Natural killer cell treated with Interleukin-12 subunit alpha and Interleukin-12 subunit beta and Interleukin-15 and Interleukin-18, amount 100 ng/mL, for 72 hours (primary cell): Measurements from ENCODE around the gene NTM. TPM values are rescaled to one million over a fixed set of nuclear protein-coding genes. Genes with fewer than 3 reads are reported as not detected.

Experiments
- ATAC-seq, 2 donors: fragments of 150-1000 bp; cut with Tn5 transposase in 1 of 2; sonication (Bioruptor Pico), chemical (Tn5 transposase) in 1 of 2; 2 replicates each; pipeline ENCODE4 v1.10.0; 2021
- DNase-seq: peaks from one replicate; pipeline ENCODE4 v3.0.0; 2022; ENCODE audit warnings: low spot score
- H3K27ac Mint-ChIP-seq, 2 donors: 1 replicate in 1 of 2; 2 replicates in 1 of 2; pipeline ENCODE4 v1.8.0; 2022; ENCODE audit warnings: mixed read lengths in 2 of 2, mild to moderate bottlenecking in 1 of 2, moderate library complexity in 1 of 2
- H3K27me3 Mint-ChIP-seq, 2 donors: 1 replicate in 1 of 2; 2 replicates in 1 of 2; pipeline ENCODE4 v1.8.0; 2022; ENCODE audit warnings: mixed read lengths in 2 of 2
- H3K36me3 Mint-ChIP-seq: one replicate; pipeline ENCODE4 v1.8.0; 2022; ENCODE audit warnings: mixed read lengths
- H3K4me1 Mint-ChIP-seq, 2 donors: 1 replicate in 1 of 2; 2 replicates in 1 of 2; pipeline ENCODE4 v1.8.0; 2022; ENCODE audit warnings: low read depth in 2 of 2, mixed read lengths in 2 of 2, mild to moderate bottlenecking in 1 of 2
- H3K4me3 Mint-ChIP-seq: one replicate; pipeline ENCODE4 v1.8.0; 2022; ENCODE audit warnings: mixed read lengths
- H3K9me3 Mint-ChIP-seq: 2 replicates; pipeline ENCODE4 v1.8.0; 2022; ENCODE audit warnings: mixed read lengths
- total RNA-seq, 2 donors: library from RNA; stranded (reverse); gene quantifications; one replicate each; pipeline ENCODE4 v1.2.3, GENCODE V29; 2022

Gene NTM
- total RNA-seq, 2 donors from 2014 or later = not detected

GRCh38 chr11:132072044-132072857, 701.8 kb downstream of the NTM start:
- no peak for ATAC-seq
- no peak overlapping the region for H3K4me3 Mint-ChIP-seq
- no peaks in the 10 kb centered on the region for H3K36me3 Mint-ChIP-seq
- no peak for DNase-seq
- H3K27me3 Mint-ChIP-seq = no peaks in the 10 kb centered on the region
- H3K9me3 Mint-ChIP-seq = peaks cover 5% of the 10 kb centered on the region
- H3K27ac Mint-ChIP-seq = no peak overlapping the region
- H3K4me1 Mint-ChIP-seq = no peaks in the 10 kb centered on the region

GRCh38 chr11:132072858-132073211, 702.4 kb downstream of the NTM start:
- Mint-ChIP-seq H3K36me3 (no peaks in the 10 kb centered on the region), H3K9me3 (peaks cover 4% of the 10 kb centered on the region), H3K4me1 (no peaks in the 10 kb centered on the region), H3K27ac (no peak overlapping the region), H3K27me3 (no peaks in the 10 kb centered on the region), H3K4me3 (no peak overlapping the region)
- ATAC-seq (no peak), DNase-seq (no peak)

GRCh38 chr11:132073787-132074186, 703.4 kb downstream of the NTM start:
- no peak for DNase-seq
- H3K4me1 Mint-ChIP-seq = no peaks in the 10 kb centered on the region

GRCh38 chr11:132075447-132075846, 705.0 kb downstream of the NTM start:
- H3K27me3 Mint-ChIP-seq = no peaks in the 10 kb centered on the region
- DNase-seq (no peak), ATAC-seq (no peak)
- no peaks in the 10 kb centered on the region for H3K36me3 Mint-ChIP-seq
- no peak overlapping the region for H3K4me3 Mint-ChIP-seq
- H3K4me1 Mint-ChIP-seq = no peaks in the 10 kb centered on the region
- no peak overlapping the region for H3K27ac Mint-ChIP-seq
- H3K9me3 Mint-ChIP-seq = peaks cover 4% of the 10 kb centered on the region

More at GRCh38 chr11:132073787-132074186, 703.4 kb downstream of the NTM start:
- Mint-ChIP-seq H3K9me3 (peaks cover 4% of the 10 kb centered on the region), H3K27me3 (no peaks in the 10 kb centered on the region), H3K27ac (no peak overlapping the region), H3K36me3 (no peaks in the 10 kb centered on the region), H3K4me3 (no peak overlapping the region)
- no peak for ATAC-seq

- Mint-ChIP-seq H3K36me3 (no peaks in the 10 kb centered on the region), H3K4me3 (no peak overlapping the region), H3K4me1 (no peaks in the 10 kb centered on the region), H3K9me3 (peaks cover 9% of the 10 kb centered on the region), H3K27me3 (no peaks in the 10 kb centered on the region), H3K27ac (no peak overlapping the region)
- no peak for ATAC-seq
- DNase-seq = no peak
These were observed 707.0 kb downstream of the NTM start for GRCh38 chr11:132077416-132077815.

GRCh38 chr11:132078264-132079076, 708.1 kb downstream of the NTM start:
- H3K4me3 Mint-ChIP-seq = no peak overlapping the region
- DNase-seq (no peak), ATAC-seq (no peak)
- no peaks in the 10 kb centered on the region for H3K27me3 Mint-ChIP-seq
- H3K27ac Mint-ChIP-seq = no peak overlapping the region
- H3K9me3 Mint-ChIP-seq = peaks cover 9% of the 10 kb centered on the region
- no peaks in the 10 kb centered on the region for H3K4me1 Mint-ChIP-seq
- no peaks in the 10 kb centered on the region for H3K36me3 Mint-ChIP-seq

GRCh38 chr11:132080127-132080526, 709.7 kb downstream of the NTM start:
- Mint-ChIP-seq H3K4me3 (no peak overlapping the region), H3K27ac (no peak overlapping the region), H3K4me1 (no peaks in the 10 kb centered on the region), H3K9me3 (peaks cover 9% of the 10 kb centered on the region), H3K36me3 (no peaks in the 10 kb centered on the region), H3K27me3 (no peaks in the 10 kb centered on the region)
- ATAC-seq = no peak
- DNase-seq = no peak

- no peak for DNase-seq
- Mint-ChIP-seq H3K4me1 (no peaks in the 10 kb centered on the region), H3K27ac (no peak overlapping the region), H3K27me3 (no peaks in the 10 kb centered on the region), H3K4me3 (no peak overlapping the region), H3K36me3 (peaks cover 6% of the 10 kb centered on the region), H3K9me3 (peaks cover 8% of the 10 kb centered on the region)
- no peak for ATAC-seq
These were observed 712.2 kb downstream of the NTM start for GRCh38 chr11:132082566-132082965.

GRCh38 chr11:132084433-132084832, 714.0 kb downstream of the NTM start:
- DNase-seq (no peak), ATAC-seq (no peak)
- Mint-ChIP-seq H3K4me1 (no peaks in the 10 kb centered on the region), H3K27me3 (no peaks in the 10 kb centered on the region), H3K9me3 (peaks cover 8% of the 10 kb centered on the region), H3K27ac (no peak overlapping the region), H3K4me3 (no peak overlapping the region), H3K36me3 (peaks cover 6% of the 10 kb centered on the region)

- Mint-ChIP-seq H3K27me3 (no peaks in the 10 kb centered on the region), H3K9me3 (peaks cover 9% of the 10 kb centered on the region), H3K4me3 (no peak overlapping the region), H3K27ac (no peak overlapping the region), H3K36me3 (peaks cover 6% of the 10 kb centered on the region), H3K4me1 (no peaks in the 10 kb centered on the region)
- DNase-seq (no peak), ATAC-seq (no peak)
These were observed 716.7 kb downstream of the NTM start for GRCh38 chr11:132087148-132087547.

GRCh38 chr11:132088551-132088950, 718.1 kb downstream of the NTM start:
- Mint-ChIP-seq H3K9me3 (peaks cover 9% of the 10 kb centered on the region), H3K27ac (no peak overlapping the region)
- no peak for ATAC-seq

GRCh38 chr11:132093536-132094259, 723.3 kb downstream of the NTM start:
- Mint-ChIP-seq H3K4me1 (no peaks in the 10 kb centered on the region), H3K27ac (no peak overlapping the region), H3K27me3 (no peaks in the 10 kb centered on the region), H3K9me3 (peaks cover 8% of the 10 kb centered on the region), H3K4me3 (no peak overlapping the region), H3K36me3 (no peaks in the 10 kb centered on the region)
- ATAC-seq (no peak), DNase-seq (no peak)

More at GRCh38 chr11:132088551-132088950, 718.1 kb downstream of the NTM start:
- Mint-ChIP-seq H3K27me3 (no peaks in the 10 kb centered on the region), H3K4me3 (no peak overlapping the region), H3K36me3 (peaks cover 6% of the 10 kb centered on the region), H3K4me1 (no peaks in the 10 kb centered on the region)
- no peak for DNase-seq

GRCh38 chr11:132094598-132094997, 724.2 kb downstream of the NTM start:
- Mint-ChIP-seq H3K27ac (no peak overlapping the region), H3K9me3 (peaks cover 8% of the 10 kb centered on the region), H3K4me3 (no peak overlapping the region), H3K36me3 (no peaks in the 10 kb centered on the region), H3K27me3 (no peaks in the 10 kb centered on the region), H3K4me1 (no peaks in the 10 kb centered on the region)
- DNase-seq (no peak), ATAC-seq (no peak)
